AG10803 (cell line): ENCODE measurements around the gene TMOD1.

Experiments
- DNase-seq: peaks from one replicate; pipeline ENCODE4 v3.0.0; 2010; ENCODE audit warnings: low read depth
- H3K4me3 ChIP-seq: 2 replicates; pipeline ENCODE4 v1.5.1; 2011; ENCODE audit warnings: mild to moderate bottlenecking, low read length, control low read depth
- TF ChIP-seq, protein P1 (sequence below): conservative IDR thresholded peaks from 2 replicates; pipeline ENCODE4 v1.5.1; 2011; ENCODE audit warnings: mild to moderate bottlenecking, low read length, control low read depth, inconsistent platforms

The TMOD1 gene

DNA sequence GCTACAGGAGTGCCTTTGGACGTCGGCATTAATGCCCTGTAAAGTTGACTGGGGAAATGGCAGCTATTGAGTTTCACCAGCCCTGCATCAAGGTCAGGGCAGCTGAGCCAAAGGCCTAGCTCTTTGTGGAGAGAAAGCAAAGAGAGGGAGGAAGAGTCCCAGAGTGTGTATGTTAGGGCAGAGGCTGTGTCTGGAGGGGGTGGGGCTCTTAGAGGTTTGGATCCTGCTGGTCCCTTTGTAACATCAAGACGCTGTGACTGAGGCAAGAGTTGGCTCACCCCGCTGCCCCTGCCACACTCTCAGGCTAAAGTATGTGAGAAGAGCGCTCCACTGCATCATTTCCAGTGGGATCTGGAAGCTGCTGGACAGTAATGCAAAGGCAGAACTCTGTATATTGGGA lies 34.3 kb downstream of the TMOD1 start:
- no peak for DNase-seq
- no peak overlapping the region for H3K4me3 ChIP-seq
- TF ChIP-seq, protein P1, sequence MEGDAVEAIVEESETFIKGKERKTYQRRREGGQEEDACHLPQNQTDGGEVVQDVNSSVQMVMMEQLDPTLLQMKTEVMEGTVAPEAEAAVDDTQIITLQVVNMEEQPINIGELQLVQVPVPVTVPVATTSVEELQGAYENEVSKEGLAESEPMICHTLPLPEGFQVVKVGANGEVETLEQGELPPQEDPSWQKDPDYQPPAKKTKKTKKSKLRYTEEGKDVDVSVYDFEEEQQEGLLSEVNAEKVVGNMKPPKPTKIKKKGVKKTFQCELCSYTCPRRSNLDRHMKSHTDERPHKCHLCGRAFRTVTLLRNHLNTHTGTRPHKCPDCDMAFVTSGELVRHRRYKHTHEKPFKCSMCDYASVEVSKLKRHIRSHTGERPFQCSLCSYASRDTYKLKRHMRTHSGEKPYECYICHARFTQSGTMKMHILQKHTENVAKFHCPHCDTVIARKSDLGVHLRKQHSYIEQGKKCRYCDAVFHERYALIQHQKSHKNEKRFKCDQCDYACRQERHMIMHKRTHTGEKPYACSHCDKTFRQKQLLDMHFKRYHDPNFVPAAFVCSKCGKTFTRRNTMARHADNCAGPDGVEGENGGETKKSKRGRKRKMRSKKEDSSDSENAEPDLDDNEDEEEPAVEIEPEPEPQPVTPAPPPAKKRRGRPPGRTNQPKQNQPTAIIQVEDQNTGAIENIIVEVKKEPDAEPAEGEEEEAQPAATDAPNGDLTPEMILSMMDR: no peak

DNA sequence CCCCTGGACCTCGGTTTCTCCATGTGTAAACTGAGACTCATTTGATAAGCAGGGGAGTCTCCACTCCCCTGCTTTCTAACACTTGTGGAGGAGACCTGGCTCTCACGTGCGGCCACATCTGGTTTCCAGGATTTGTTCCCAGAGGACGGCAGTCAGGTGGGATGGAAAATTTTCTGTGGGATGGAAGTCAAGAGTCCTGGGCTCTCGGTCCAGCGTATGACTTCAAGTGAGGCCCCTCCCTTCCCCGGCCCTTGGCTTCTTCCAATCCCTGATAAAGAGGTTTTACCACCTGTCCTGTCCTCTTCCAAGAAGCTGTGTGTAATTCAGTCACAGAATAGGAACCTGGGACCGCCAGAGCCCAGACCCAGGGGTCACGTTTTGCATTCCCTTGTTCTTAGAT lies 35.0 kb downstream of the TMOD1 start:
- DNase-seq: no peak
- no peak overlapping the region for H3K4me3 ChIP-seq
- TF ChIP-seq, protein P1: no peak

DNA sequence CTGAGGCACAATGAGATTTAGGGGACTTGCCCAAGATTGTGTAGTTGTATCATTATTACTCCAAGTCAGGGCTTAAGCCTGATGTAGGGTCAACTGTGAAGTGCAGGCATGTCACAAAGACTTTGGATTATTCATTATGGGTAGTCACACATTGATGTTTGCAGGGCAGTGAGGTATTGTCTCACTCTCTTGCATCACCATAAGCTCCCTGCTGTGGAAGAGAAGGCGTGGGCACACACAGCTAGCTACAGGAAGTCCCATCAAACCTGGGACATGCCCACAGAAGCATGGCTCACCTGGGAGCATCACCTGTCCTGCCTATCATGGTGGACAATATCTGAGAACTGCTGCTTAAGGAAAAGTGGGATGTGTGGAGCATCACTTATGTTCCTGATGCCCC lies 42.1 kb downstream of the TMOD1 start:
- TF ChIP-seq, protein P1: no peak
- no peak overlapping the region for H3K4me3 ChIP-seq
- no peak for DNase-seq

DNA sequence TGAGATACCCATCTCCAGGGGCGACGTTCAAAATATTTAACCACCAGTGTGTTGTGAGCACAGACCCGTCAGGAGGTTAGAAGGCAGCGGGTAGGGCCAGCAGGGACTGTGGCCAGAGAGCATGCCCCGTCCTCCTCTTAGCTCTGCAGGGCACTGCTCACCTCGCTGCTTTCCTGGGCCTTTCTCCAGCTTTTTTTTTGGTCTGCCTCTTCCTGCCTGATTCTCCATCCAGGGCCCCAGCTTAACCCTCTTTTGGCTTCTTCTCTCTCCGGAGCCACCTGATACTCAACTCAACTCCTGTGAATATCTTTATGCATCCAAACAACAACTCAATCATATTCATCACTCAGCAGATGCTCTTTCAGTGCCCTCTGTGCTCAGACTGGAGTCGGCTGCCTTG lies 44.0 kb downstream of the TMOD1 start:
- no peak overlapping the region for H3K4me3 ChIP-seq
- DNase-seq: no peak
- TF ChIP-seq, protein P1: no peak

DNA sequence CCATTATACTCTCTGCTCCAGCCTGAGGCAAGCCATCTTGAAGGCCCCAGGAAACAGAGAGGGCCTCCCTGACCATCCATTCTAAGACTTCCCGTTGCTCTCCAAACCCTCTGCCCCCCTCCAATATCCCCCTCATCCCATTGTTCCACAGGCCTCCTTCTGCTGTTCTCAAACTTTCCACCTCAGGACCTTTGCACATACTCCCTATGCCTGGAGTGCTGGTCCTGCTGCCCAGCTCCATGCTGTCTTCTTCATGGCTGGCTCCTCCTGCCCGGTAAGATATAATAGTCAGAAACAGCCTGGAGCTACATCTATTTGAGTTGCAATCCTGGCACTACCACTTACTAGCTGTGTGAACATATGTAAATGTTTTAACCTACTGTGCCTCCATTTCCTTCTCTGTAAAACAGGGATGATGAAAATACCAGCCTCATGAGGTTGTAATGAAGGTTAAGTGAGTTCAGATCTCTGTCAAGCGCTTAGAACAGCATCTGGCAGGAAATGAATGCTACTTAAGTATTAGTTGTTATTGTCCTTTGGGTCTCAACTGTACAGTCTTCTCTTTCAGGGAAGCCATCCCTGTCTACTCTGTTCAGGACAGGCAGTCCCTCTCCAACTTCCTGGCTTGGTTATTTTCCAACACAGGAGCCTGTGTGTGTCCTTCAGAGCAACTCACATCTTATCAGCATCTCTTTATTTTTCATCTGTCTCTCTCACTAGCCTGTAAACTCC lies 45.8 kb downstream of the TMOD1 start:
- TF ChIP-seq, protein P1: no peak
- no peak overlapping the region for H3K4me3 ChIP-seq
- no peak for DNase-seq

DNA sequence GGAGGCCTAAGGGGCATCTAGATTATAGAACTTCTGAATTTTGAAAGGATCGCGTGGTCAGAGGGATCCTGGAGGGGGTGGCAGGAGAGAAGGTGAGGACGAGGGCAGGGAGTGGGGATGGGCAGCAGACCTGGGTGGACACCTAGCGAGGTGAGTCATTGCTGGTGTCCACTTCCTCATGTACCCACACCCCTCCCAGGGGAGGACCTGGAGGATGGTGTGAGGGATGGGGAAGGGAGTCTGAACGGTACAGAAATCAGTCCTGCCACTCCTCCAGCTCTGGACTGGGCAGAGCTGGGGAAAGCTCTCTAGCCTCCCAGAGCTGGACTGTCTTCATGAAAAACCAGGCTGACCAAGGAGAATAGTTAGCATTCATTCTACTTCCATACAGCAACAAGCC lies 46.9 kb downstream of the TMOD1 start:
- no peak overlapping the region for H3K4me3 ChIP-seq
- DNase-seq: no peak
- TF ChIP-seq, protein P1: no peak

DNA sequence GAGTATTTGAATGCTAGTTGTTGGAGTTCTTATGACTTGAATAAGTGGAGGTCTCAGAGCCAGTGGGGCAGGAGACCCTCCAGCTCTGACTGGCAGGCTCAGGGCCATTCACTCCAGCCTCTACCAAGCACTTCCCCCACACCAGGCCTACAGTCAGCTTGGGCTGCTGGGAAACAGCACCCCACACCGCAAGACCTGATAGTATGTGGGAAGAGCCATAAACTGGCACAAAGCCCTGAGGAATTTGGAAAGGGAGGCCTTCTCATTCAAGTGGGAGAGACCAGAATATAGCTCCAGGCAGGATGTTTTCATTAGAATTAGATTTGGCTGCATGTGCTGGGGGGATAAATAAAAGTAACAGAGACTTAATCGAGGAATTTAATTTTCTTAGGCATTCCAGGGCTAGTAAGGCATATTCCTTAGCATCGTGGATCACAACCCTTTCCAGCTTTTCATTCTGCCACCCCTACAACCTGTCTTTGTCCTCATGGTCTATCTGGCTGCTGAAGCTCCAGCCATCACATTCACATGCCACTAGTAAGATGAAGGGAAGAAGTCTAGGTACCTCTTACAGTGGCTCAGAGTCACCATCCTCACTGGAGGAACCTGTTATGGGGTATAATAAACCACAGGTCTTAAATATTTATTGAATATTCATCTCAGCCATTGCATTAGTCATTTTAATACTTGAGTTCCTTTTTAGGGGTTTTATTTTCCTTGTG lies 47.5 kb downstream of the TMOD1 start:
- no peak overlapping the region for H3K4me3 ChIP-seq
- TF ChIP-seq, protein P1: no peak
- DNase-seq: no peak
